Lower leg skin (tissue), 3 donors: ENCODE measurements around the gene PM20D1.

Experiments
- POLR2A ChIP-seq, 2 donors: fragments of 450-650 bp; IDR thresholded peaks; one replicate each; pipeline ENCODE4 v1.6.1; 2016 to 2017; ENCODE audit warnings: antibody characterized with exemption in 2 of 2, mild to moderate bottlenecking in 1 of 2, moderate library complexity in 1 of 2
- TF ChIP-seq, protein P1 (sequence below), 3 donors: fragments of 450-650 bp; IDR thresholded peaks; one replicate each; pipeline ENCODE4 v1.5.1; 2016; ENCODE audit warnings: antibody characterized with exemption in 3 of 3, mild to moderate bottlenecking in 3 of 3, moderate library complexity in 2 of 3

DNA sequence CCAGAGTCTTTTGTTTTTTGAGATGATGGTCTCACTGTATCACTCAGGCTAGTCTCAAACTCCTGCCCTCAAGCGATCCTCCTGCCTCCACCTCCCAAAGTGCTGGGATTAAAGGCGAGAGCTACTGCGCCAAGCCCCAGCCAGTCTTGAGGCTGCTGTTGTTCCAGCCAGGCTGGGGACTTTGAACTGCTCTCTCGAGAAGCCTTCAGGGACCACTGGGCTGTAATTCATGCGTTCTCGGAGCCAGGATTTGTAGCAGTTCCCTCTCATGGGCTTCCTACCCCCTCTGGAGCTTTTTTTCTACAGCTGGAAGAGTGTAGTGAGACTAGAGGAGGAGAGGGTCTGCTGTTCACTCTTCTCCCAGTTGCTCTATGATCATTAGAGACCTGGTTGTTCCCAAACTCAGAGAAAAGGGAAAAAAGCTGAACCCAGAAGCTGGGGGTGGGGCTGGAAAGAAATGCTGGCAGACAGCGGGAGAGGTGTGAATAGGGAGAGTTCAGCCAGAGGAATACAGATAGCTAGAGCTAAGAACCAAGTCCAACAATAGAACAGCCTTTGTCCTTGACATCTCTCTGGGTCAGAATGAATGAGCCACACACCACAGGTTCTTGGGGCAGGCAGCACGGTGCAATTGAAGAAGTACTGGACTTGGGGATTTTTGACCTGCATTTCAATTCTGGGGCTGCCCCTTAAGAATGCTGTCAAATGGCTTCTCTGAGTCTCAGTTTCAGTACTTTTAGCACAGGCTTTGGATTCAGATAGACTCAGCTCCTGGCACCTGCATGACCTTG is 23.7 kb downstream of the PM20D1 start:
- TF ChIP-seq, protein P1, sequence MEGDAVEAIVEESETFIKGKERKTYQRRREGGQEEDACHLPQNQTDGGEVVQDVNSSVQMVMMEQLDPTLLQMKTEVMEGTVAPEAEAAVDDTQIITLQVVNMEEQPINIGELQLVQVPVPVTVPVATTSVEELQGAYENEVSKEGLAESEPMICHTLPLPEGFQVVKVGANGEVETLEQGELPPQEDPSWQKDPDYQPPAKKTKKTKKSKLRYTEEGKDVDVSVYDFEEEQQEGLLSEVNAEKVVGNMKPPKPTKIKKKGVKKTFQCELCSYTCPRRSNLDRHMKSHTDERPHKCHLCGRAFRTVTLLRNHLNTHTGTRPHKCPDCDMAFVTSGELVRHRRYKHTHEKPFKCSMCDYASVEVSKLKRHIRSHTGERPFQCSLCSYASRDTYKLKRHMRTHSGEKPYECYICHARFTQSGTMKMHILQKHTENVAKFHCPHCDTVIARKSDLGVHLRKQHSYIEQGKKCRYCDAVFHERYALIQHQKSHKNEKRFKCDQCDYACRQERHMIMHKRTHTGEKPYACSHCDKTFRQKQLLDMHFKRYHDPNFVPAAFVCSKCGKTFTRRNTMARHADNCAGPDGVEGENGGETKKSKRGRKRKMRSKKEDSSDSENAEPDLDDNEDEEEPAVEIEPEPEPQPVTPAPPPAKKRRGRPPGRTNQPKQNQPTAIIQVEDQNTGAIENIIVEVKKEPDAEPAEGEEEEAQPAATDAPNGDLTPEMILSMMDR (IDR thresholded peaks at IDR 0.05): no peak
- TF ChIP-seq POLR2A (IDR thresholded peaks at IDR 0.05): no peak
